Cerebellar nuclear complex (tissue), 1 donor: ENCODE data around the gene TSPAN17.

Experiments
- DNase-seq, 2 experiments: peaks; one replicate each; lab custom pipeline; 2025; lab: John Stamatoyannopoulos, UW

Gene TSPAN17

DNA sequence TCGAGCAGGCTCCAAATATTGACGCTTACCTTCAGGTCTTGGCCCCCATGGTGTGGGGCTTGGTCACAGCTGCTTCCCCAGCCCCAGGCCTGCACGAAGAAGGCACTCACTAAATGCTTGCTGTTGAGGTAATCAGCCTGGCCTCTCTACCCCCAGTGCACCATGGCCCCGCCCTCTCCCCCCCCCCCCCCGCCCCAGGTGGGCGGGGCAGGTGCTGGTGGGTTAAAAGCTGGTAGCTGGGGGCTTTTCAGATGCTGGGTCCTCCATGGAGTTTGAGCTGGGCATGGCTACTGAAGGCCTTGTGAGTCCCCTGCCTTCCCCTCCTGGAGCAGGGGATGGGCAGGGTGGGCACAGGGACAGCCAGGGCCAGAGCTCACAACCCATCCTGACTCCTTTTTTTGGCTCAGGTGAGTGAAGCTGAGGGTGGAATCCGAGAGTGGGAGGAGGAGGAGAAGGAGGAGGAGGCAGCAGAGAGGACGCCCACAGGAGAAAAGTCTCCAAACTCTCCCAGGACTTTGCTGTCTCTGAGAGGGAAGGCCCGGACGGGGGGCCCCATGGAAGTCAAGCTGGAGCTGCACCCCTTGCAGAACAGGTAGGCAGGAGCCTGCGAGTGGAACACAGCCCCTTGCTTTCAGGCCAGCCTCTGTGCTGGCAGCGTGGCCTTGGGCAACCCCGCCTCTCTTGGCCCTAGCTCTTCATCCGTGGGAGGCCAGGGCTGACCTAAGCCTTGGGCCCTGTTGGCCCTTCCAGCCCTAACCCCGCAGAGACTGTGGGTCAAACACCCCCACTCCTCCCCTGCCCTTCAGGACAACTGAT is 4.4 kb upstream of the TSPAN17 start:
- no peak for DNase-seq

GRCh38 chr5:176643491-176644219 is 3.6 kb upstream of the TSPAN17 start:
- DNase-seq, result no peak

- DNase-seq, result no peak
Measured at GRCh38 chr5:176644294-176644693, 3.0 kb upstream of the TSPAN17 start.

DNA sequence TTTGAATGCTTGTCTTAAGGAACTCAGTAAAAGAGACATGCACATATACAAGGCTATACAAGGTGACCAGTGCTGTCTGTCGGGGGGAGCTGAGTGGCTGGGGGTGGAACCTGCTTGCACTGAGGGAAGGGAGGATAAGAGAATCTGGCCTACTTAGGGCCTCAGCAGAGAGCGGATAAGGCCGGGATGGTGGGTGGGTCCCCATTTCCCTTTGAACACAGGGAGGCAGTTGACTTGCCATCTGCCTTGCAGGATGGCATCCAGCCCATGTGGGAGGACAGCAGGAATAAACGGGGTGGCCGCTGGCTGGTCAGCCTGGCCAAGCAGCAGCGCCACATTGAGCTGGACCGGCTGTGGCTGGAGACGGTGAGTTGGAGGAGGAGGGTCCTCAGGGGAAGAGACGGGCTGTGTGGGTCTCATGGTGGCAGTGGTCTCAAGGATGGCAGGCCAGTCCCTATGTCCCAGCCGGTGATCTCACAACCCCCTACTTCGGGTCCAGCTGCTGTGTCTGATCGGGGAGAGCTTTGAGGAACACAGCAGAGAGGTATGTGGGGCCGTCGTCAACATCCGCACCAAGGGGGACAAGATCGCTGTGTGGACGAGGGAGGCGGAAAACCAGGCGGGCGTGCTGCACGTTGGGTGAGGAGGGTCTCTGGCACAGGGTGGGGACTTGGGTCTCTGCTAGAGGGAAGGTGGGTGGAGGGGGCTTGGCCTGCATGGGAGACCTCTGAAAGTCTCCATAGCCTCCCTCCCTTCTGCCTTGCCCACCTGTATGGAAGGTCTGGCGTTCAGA is 2.2 kb upstream of the TSPAN17 start:
- DNase-seq, result no peak

DNA sequence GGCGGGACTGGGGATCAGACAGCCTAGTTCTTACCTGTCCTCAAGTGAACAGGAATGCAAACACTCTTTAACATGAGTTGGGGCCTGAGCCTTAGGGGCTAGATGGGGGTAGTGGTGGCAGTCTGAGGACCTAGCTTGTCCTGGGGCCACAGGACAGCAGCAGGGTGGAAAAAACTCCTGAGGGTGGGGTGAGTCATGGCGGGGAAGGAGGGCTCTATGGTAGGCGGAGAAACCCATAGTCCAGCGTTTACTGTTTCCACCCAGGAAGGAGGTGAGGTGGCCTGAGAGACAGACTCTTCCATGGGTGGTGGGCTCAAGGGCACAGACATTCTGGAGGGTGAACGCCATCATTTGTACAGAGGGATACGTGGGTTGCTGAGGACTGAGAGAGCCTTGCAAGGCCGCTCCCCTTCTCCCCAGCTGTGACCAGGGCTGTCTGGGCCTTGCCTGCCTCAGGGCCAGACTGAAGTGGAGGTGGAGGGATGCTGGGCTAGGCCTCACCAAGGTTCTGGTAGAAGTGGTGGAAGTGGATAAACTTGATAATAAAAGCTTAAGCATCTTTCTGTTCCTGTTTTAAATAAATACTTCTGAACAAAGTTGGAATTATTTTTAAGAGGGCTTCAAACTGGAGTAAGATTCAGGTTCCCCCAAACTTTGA is 1.1 kb upstream of the TSPAN17 start:
- DNase-seq, result no peak

DNA sequence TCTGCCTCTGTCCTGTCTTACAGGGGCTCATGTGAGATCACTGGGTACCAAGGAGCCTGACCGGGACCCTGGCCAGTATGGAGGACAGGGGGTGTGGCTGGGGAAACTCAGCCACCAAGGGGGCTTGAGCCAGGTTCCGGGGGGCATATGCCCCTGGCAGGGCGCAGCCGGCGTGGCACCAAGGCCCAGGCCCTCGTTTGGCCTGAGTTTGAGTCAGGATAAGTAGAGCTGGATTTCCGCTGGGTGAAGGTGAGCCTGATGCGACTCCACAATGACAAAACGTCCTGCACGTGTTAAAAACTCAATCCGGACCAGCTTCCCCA is 616 bp upstream of the TSPAN17 start:
- DNase-seq, result no peak

DNA sequence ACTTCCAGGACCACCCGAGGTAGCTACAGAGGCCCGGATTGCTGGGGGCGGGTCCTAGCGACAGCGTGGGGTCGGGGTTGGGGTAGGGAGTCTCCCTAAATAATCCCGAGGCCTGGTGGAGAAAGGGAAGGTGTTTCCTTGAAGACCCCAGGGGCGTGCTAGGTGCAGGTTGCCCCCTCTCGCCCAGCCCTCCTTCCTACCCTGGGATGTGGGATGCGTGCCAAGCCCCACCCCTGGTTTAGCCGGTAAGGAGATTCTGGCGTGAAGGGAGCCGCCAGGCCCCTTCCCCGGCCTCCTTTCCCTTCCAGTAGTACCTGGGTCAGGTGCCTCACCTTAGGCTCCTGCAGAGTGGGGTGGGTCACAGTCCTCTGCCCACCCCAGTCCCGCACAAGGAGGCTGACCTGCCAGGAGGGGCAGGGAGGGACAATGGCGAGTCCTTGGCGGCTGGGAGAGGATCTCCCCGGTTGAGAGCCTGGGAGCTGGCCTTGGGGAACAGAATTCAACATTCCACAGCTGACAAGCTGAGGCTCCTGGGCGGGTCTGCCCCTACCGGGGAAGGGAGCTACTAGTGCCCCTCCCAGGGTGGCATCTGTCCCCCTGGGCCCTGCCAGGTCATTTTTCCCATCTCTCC is 674 bp downstream of the TSPAN17 start:
- no peak for DNase-seq

- DNase-seq, result no peak
Measured at GRCh38 chr5:176648474-176649194, 1.4 kb downstream of the TSPAN17 start.

DNA sequence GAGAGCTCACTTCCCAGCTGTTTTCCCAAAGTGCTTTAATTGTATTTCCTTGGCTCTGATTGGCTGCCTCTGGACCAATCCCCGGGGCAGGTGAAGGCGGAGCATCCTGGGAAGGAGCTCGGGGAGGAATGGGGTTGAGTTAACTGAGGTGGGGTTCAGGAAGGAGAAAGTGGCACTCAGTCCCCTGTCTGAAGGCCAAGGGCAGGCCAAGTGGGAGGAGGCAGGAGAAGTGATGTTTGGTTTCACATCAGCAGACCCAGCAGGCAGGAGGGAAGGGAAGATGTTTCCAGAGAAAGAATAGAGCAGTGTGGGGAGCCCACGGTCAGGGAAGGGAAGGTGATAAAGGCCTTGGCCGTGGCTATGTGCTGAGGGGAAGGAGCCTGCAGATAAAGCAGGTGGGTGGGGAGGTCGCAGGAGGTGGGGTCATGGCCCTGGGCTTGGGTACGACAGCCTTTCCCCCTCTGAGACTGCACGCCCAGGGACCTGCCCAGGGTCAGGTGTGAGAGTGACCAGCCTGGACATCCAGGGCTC is 3.1 kb downstream of the TSPAN17 start:
- no peak for DNase-seq

GRCh38 chr5:176651472-176651980 is 4.2 kb downstream of the TSPAN17 start:
- DNase-seq, result no peak

- peak; percentile 23 to 75 for DNase-seq
Measured at GRCh38 chr5:176652136-176652535, 4.9 kb downstream of the TSPAN17 start.

GRCh38 chr5:176653401-176654385 is 6.4 kb downstream of the TSPAN17 start:
- peak in 1 of 2 experiments; percentile 20 for DNase-seq

DNA sequence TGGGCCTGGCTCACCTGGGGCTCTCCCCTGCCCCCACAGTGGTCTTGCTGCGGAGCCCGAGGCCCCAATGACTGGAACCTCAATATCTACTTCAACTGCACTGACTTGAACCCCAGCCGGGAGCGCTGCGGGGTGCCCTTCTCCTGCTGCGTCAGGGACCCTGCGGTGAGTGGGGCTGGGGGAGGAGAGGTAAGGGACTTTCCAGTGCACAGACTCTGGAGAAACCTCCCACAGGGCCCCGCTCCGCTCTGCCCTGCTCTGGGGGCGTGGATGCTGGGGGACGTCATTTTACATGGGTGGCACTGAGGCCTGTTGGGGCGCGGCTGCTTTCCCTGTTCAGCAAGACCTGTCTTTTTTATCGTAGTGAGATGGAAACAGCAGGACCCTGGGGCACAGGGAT is 7.6 kb downstream of the TSPAN17 start:
- DNase-seq, result no peak

DNA sequence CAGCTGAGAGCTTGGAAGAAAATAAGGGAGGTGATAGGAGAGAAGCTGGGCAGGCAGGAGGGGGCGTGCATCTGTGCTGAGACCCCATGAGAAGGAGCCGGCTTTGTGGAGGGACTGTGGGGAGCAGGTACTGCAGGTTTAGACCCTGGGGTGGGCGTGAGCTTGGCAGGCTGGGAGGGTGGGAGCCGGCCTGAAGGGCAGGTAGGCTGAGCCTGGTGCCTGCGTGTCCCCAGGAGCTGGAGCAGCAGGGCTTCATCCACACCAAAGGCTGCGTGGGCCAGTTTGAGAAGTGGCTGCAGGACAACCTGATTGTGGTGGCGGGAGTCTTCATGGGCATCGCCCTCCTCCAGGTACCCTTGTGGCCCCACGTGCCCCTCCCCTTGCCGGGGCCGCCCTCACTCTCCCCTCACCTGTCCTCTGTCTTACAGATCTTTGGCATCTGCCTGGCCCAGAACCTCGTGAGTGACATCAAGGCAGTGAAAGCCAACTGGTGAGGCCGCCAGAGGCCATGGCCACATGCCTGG is 9.2 kb downstream of the TSPAN17 start:
- no peak for DNase-seq

DNA sequence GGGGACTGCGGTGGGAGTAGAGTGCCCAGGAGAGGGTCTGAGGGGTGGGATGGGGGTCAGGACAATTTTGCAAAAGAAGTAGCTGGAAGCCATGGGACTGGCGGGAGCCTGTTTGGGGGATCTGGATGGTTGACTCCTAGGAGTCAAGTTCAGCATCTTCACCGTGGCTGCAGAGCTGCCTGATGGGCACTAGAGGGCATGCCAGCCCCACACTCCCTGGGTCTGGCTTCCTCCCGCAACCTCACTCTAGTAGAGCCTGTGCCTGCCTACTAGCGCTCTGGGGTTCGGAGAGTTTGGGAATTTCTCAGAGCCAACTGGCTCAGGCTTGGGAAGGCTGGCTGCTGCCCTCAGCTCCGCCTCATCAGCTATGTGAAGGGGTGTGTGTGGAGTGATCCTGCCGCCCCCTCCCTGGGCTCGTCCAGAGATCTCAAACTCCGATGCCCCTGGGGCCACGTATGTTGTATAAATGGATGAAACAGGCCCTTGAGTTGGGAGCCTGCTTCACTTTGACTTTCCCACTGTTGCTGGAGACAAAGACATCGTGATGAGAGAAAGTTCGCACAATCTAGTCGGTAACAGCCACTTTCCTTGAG is 10.8 kb downstream of the TSPAN17 start:
- peak; percentile 44 to 71 for DNase-seq

- DNase-seq, result no peak
Measured at GRCh38 chr5:176658817-176659511, 11.7 kb downstream of the TSPAN17 start.

GRCh38 chr5:176659512-176659839 is 12.2 kb downstream of the TSPAN17 start:
- DNase-seq, result no peak

DNA sequence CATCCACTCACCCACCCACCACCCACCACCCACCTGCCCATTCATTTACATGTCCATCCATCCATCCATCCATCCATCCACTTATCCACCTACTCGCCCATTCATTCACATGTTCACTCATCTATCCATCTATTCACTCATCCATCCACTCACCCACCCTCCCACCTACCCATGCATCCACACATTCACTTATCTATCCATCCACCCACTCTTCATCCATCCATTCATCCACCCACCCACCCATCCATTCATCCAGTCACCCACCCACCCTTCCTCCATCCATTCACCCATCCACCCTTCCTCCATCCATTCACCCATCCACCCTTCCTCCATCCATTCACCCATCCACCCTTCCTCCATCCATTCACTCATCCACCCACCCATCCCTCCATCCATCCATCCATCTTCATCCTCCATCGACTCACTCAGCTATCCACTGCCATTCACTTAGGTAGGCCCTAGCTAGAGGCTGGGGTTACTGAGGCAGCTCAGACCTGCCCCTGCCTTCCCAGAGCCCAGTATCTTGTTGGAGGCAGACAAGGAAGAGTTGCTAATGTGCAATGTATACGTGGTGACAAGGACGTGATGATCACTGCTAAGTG is 12.7 kb downstream of the TSPAN17 start:
- DNase-seq, result no peak
